ENCODE results near the gene RAB40AL.
"Not testable (repeated sequence)": the region's sequence is repeated elsewhere in the genome, so short reads cannot be mapped to it uniquely, and the experiment has no call there.

DNA sequence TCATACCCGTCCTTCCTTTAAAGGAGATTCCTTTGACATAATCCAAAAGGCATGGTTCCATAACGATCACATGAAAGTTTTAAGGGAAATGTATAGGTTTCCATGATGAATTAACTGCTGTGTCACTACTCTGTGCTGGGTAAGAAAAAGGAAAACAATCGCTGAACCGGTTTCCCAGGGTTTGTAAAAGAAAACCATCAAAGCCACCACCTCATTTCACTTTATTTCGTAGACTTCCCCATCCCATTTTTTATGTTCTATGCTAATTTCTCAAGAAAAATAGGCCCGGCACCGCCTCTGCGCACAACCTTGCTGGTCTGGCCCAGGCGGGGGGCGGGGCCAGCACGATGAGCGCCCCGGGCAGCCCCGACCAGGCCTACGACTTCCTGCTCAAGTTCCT is at the start of gene RAB40AL:
- TF ChIP-seq, protein P1, sequence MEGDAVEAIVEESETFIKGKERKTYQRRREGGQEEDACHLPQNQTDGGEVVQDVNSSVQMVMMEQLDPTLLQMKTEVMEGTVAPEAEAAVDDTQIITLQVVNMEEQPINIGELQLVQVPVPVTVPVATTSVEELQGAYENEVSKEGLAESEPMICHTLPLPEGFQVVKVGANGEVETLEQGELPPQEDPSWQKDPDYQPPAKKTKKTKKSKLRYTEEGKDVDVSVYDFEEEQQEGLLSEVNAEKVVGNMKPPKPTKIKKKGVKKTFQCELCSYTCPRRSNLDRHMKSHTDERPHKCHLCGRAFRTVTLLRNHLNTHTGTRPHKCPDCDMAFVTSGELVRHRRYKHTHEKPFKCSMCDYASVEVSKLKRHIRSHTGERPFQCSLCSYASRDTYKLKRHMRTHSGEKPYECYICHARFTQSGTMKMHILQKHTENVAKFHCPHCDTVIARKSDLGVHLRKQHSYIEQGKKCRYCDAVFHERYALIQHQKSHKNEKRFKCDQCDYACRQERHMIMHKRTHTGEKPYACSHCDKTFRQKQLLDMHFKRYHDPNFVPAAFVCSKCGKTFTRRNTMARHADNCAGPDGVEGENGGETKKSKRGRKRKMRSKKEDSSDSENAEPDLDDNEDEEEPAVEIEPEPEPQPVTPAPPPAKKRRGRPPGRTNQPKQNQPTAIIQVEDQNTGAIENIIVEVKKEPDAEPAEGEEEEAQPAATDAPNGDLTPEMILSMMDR (conservative IDR thresholded peaks at IDR 0.05; ENCODE audit: low read depth, low read length) = not testable (repeated sequence)
- not testable (repeated sequence) for TF ChIP-seq EZH2 (IDR thresholded peaks at IDR 0.05; ENCODE audit: borderline replicate concordance, low read depth, low read length, poor library complexity, severe bottlenecking)

Data from A673 (cell line).